Stimulated activated CD4-positive, alpha-beta T cell treated with anti-CD3 and anti-CD28 coated beads, TNF-alpha, amount 100 ng/mL, for 4 hours (primary cell): Measurements from ENCODE around the gene ENTPD1.

Experiments used
- DNase-seq, 3 experiments: peaks; one replicate each; pipeline ENCODE4 v3.0.0-alpha.2; 2020; ENCODE audit warnings: low read depth in 3 of 3

ENTPD1 gene

GRCh38 chr10:95832216-95833041, 76.5 kb downstream of the ENTPD1 start:
- DNase-seq = peak in 1 of 3 experiments; percentile 3

GRCh38 chr10:95833042-95833610, 77.2 kb downstream of the ENTPD1 start:
- DNase-seq = no peak

- DNase-seq = no peak
These were observed 78.4 kb downstream of the ENTPD1 start for GRCh38 chr10:95834406-95834805.

GRCh38 chr10:95835149-95835860, 79.3 kb downstream of the ENTPD1 start:
- no peak for DNase-seq

- DNase-seq = no peak
These were observed 79.9 kb downstream of the ENTPD1 start for GRCh38 chr10:95835911-95836310.

- no peak for DNase-seq
These were observed 80.8 kb downstream of the ENTPD1 start for GRCh38 chr10:95836610-95837355.

GRCh38 chr10:95837356-95837776, 81.4 kb downstream of the ENTPD1 start:
- DNase-seq = no peak

GRCh38 chr10:95837783-95838182, 81.8 kb downstream of the ENTPD1 start:
- no peak for DNase-seq

GRCh38 chr10:95840121-95840520, 84.2 kb downstream of the ENTPD1 start:
- no peak for DNase-seq

- DNase-seq = no peak
These were observed 84.7 kb downstream of the ENTPD1 start for GRCh38 chr10:95840681-95841080.

- no peak for DNase-seq
These were observed 85.9 kb downstream of the ENTPD1 start for GRCh38 chr10:95841661-95842498.

GRCh38 chr10:95845411-95845810, 89.4 kb downstream of the ENTPD1 start:
- no peak for DNase-seq

- DNase-seq = no peak
These were observed 91.0 kb downstream of the ENTPD1 start for GRCh38 chr10:95847007-95847406.

GRCh38 chr10:95848841-95849240, 92.9 kb downstream of the ENTPD1 start:
- no peak for DNase-seq

- DNase-seq = no peak
These were observed 94.8 kb downstream of the ENTPD1 start for GRCh38 chr10:95850791-95851190.

GRCh38 chr10:95860166-95860940, 104.4 kb downstream of the ENTPD1 start:
- DNase-seq = no peak

GRCh38 chr10:95861386-95861785, 105.4 kb downstream of the ENTPD1 start:
- no peak for DNase-seq

GRCh38 chr10:95864906-95865813, 109.2 kb downstream of the ENTPD1 start:
- DNase-seq = peak in 1 of 3 experiments; percentile 4

GRCh38 chr10:95865814-95866466, 110.0 kb downstream of the ENTPD1 start:
- DNase-seq = no peak
